OCI-LY7 (cell line): ENCODE data around the gene ICE2.

ENCODE experiments used
- CTCF ChIP-seq: fragments of 200-600 bp; sonication (generic); conservative IDR thresholded peaks from 2 replicates; pipeline ENCODE4 v1.5.1; 2014; ENCODE audit warnings: mild to moderate bottlenecking, antibody characterized with exemption, low read length, moderate library complexity, mixed read lengths
- EZH2phosphoT487 ChIP-seq: fragments of 200-600 bp; sonication (generic); IDR thresholded peaks from 2 replicates; pipeline ENCODE4 v1.6.1; 2018; ENCODE audit warnings: low read depth, borderline replicate concordance, mild to moderate bottlenecking, mixed run types, antibody characterized with exemption, low read length, moderate library complexity, mixed read lengths

- no peak for TF ChIP-seq CTCF
- TF ChIP-seq EZH2phosphoT487, result no peak
Observed at GRCh38 chr15:60525341-60526039, 46.5 kb upstream of the ICE2 start.
